GM19468 (cell line): Measurements from ENCODE around the gene STAB1.
A peak's percentile ranks its signal among the peaks of the same experiment; 100 is the strongest.

Experiments
- ATAC-seq: cut with Tn5 transposase; IDR thresholded peaks from one replicate; pipeline ENCODE4 v1.9.1; 2021; ENCODE audit warnings: mild to moderate bottlenecking, moderate library complexity, moderate number of reproducible peaks; ENCODE audit not compliant: unreplicated experiment; ENCODE audit errors: extremely low read depth

The STAB1 gene, protein sequence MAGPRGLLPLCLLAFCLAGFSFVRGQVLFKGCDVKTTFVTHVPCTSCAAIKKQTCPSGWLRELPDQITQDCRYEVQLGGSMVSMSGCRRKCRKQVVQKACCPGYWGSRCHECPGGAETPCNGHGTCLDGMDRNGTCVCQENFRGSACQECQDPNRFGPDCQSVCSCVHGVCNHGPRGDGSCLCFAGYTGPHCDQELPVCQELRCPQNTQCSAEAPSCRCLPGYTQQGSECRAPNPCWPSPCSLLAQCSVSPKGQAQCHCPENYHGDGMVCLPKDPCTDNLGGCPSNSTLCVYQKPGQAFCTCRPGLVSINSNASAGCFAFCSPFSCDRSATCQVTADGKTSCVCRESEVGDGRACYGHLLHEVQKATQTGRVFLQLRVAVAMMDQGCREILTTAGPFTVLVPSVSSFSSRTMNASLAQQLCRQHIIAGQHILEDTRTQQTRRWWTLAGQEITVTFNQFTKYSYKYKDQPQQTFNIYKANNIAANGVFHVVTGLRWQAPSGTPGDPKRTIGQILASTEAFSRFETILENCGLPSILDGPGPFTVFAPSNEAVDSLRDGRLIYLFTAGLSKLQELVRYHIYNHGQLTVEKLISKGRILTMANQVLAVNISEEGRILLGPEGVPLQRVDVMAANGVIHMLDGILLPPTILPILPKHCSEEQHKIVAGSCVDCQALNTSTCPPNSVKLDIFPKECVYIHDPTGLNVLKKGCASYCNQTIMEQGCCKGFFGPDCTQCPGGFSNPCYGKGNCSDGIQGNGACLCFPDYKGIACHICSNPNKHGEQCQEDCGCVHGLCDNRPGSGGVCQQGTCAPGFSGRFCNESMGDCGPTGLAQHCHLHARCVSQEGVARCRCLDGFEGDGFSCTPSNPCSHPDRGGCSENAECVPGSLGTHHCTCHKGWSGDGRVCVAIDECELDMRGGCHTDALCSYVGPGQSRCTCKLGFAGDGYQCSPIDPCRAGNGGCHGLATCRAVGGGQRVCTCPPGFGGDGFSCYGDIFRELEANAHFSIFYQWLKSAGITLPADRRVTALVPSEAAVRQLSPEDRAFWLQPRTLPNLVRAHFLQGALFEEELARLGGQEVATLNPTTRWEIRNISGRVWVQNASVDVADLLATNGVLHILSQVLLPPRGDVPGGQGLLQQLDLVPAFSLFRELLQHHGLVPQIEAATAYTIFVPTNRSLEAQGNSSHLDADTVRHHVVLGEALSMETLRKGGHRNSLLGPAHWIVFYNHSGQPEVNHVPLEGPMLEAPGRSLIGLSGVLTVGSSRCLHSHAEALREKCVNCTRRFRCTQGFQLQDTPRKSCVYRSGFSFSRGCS (N-terminal part only)

GRCh38 chr3:52494886-52495495 lies at the start of gene STAB1:
Gene STAB1, plus strand, starts transcription at chr3:52495338. Its CDS starts 76 bp downstream, at chr3:52495414.
- no peak for ATAC-seq

GRCh38 chr3:52446042-52446441 lies 49.1 kb upstream of the STAB1 start:
- no peak for ATAC-seq

GRCh38 chr3:52446631-52447511 lies 48.3 kb upstream of the STAB1 start:
- no peak for ATAC-seq

- no peak for ATAC-seq
Observed at GRCh38 chr3:52447512-52448355, 47.4 kb upstream of the STAB1 start.

GRCh38 chr3:52450489-52451236 lies 44.5 kb upstream of the STAB1 start:
- ATAC-seq = no peak

DNA sequence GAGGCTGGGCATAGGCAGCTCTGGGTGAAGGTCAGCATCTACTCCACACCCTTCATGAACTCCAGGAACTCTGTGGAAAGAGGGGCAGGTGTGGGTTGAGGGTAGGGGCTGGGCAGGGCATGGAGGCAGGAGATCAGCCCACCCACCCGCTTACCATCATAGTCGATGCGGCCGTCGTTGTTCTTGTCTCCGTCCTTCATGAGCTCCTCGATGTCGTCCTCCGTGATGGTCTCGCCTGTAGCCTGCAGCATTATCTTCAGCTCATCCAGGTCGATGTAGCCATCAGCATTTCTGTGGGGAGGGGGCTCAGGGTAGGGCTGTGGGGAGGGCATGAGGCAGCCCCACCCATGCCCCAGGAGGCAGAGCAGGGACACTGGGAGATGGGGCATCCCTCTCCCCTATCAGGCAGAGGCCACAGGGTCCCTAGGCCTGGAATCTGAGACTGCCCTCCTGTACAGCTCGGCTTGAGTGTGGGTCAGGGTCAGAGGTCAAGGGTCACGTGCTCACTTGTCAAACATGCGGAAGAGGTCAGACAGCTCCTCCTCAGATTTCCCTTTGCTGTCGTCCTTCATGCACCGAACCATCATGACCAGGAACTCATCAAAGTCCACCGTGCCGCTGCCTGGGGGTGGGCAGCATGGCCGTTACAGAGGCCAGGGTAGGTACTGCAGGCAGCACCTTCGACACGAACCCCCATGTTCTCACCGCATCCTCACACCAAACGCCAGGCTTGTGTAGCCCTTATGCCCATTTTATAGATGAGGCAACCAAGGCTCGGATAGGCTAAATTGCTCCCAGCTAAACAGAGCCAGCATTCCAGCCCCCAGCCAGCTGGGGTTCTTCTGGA lies 43.7 kb upstream of the STAB1 start:
- ATAC-seq = no peak

- no peak for ATAC-seq
Observed at GRCh38 chr3:52452126-52452525, 43.0 kb upstream of the STAB1 start.

DNA sequence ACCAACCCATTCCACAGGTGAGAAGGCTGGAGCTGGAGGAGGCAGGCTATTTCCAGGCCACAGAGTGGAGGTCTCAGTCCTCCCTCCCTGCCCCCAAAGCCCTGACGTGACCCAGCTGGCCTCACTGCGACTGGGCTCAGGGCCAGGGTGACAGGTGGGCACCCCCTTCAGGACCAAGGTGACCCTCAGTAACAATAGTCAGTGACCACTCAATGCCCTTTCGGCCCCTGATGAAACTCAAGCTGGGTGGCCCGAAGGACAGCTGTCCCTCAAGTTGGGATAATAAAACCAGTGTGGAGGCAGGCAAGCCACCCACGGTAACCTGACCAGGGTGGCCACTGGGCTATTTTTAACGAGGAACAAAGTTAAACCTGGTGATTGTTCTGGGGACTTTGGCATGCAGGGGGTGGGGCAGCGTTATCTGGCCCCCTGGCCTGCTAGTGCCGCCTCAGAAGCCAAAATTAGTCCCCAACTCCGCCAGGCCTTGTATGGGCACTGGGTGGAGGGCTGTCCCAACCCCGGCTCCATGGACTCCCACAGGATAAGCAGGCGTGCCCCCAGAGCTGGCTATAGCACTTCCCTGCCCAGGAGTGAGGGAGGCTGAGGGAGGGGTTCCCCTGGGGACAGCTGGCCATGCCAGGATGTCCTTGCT lies 42.4 kb upstream of the STAB1 start:
- ATAC-seq = no peak

- no peak for ATAC-seq
Observed at GRCh38 chr3:52453496-52454249, 41.5 kb upstream of the STAB1 start, which contains the start of gene TNNC1. Gene TNNC1, minus strand, starts transcription at chr3:52454041. Its CDS starts 26 bp downstream, at chr3:52454015.

- ATAC-seq = no peak
Observed at GRCh38 chr3:52454250-52454937, 40.7 kb upstream of the STAB1 start.

GRCh38 chr3:52454938-52455282 lies 40.2 kb upstream of the STAB1 start:
- ATAC-seq = no peak

GRCh38 chr3:52455283-52456168 lies 39.6 kb upstream of the STAB1 start, which contains the start of gene NISCH:
Gene NISCH, plus strand, starts transcription at chr3:52455604. Its CDS starts 38 bp downstream, at chr3:52455642.
- ATAC-seq = peak; percentile 42

GRCh38 chr3:52456169-52456799 lies 38.9 kb upstream of the STAB1 start:
- ATAC-seq = no peak
